HG02938 (cell line): ENCODE data around the gene MBD3L1.

Experiments used
- ATAC-seq: cut with Tn5 transposase; IDR thresholded peaks from one replicate; pipeline ENCODE4 v1.9.1; 2021; ENCODE audit warnings: mild to moderate bottlenecking, moderate library complexity; ENCODE audit not compliant: unreplicated experiment

MBD3L1 gene

DNA sequence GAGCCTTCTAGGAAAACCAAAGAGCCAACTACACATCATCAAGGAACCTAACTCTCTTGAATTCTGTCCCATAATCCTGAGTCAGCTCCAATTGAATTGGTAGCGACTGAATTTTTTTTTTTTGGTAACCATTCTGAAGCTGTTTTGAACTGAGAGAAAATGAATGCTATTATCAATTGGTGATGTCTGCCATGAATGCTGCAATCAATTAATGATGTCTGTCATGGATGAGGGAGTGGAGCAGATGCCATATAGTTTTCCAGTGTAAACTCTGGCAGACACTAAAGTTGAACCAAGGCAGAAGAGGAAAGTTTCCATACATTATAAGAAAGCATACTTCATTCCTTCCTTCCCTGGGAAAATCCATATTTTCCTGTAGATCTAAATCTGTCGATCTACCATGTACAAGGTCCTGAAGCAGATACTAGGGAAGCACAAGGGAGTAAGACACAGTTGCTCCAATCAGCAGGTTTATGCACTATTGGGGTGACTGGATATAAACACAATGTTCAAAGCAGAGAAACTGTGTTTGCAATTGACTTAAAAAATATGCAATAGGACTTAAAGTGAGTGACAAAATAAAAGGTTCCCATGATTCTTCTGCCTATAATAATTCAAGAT, 48.8 kb downstream of the MBD3L1 start:
- no peak for ATAC-seq

DNA sequence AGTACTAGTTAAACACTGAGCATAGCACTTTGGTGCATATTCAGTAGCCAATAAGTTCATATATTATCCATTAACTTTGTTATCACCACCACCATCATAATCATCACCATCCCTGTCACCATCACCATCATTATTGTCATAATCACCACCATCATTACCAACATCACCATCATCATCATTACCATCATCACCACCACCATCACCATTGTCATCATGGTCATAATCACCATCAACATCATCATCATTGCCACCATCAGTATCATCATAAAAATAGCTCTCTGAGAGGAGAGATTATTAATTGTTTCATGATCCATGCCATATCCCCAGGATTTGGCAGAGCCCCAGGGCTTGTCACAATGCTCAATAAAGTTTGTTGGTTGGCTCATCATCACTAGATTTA, 49.3 kb downstream of the MBD3L1 start:
- no peak for ATAC-seq

DNA sequence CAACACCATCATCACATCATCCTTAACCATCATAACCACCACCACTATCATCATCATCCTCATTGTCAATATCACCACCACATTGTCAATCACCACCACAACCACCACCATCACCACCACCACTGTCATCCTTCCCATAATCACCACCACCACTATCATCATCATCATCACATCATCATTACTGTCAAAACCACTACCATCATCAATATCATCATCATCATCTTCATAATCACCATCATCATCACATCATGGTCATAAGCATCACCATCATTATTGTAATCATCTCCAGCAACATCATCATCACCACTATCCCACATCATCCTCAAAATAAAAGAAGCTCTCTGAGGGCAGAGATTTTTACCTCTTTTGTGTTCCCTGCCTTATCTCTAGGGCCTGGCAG, 52.2 kb downstream of the MBD3L1 start:
- no peak for ATAC-seq

DNA sequence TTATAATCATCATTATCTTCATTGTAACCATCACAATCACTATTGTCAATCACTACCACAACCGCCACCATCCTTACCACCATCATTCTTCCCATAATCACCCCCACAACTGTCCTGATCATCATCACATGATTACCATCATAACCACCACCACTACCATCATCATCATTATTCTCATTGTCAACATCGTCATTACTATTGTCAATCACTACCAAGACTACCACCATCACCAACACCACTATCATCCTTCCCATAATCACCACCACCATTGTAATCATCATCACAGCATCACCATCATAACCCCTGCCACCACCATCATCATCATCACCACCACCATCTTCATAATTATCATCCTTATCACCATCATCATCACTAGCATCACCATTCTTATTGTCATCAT, 55.2 kb downstream of the MBD3L1 start:
- no peak for ATAC-seq

- no peak for ATAC-seq
These were observed 58.1 kb downstream of the MBD3L1 start for GRCh38 chr19:8890260-8890659.
